Endothelial cell (in vitro differentiated cells): ENCODE results near the gene C4BPA. TPM values are rescaled to one million over a fixed set of nuclear protein-coding genes. Genes with fewer than 3 reads are reported as not detected.

Experiments
- DNase-seq: peaks from one replicate; pipeline ENCODE4 v3.0.0; 2021; ENCODE audit warnings: low spot score
- H3K27ac Mint-ChIP-seq: one replicate; pipeline ENCODE4 v1.8.0; 2021; ENCODE audit warnings: mixed read lengths, inconsistent platforms; ENCODE audit not compliant: unreplicated experiment
- H3K27me3 Mint-ChIP-seq: one replicate; pipeline ENCODE4 v1.8.0; 2021; ENCODE audit warnings: mild to moderate bottlenecking, moderate library complexity, mixed read lengths, inconsistent platforms; ENCODE audit not compliant: unreplicated experiment
- H3K36me3 Mint-ChIP-seq: one replicate; pipeline ENCODE4 v1.8.0; 2021; ENCODE audit warnings: mild to moderate bottlenecking, low read depth, mixed read lengths, inconsistent platforms; ENCODE audit not compliant: unreplicated experiment
- H3K4me1 Mint-ChIP-seq: one replicate; pipeline ENCODE4 v1.8.0; 2021; ENCODE audit warnings: mild to moderate bottlenecking, mixed read lengths, inconsistent platforms; ENCODE audit not compliant: unreplicated experiment
- H3K4me3 Mint-ChIP-seq: one replicate; pipeline ENCODE4 v1.8.0; 2021; ENCODE audit warnings: mild to moderate bottlenecking, mixed read lengths, inconsistent platforms; ENCODE audit not compliant: unreplicated experiment
- H3K9me3 Mint-ChIP-seq: one replicate; pipeline ENCODE4 v1.8.0; 2021; ENCODE audit warnings: mixed read lengths, inconsistent platforms; ENCODE audit not compliant: unreplicated experiment
- long read RNA-seq: library from polyadenylated mRNA; unstranded; transcript quantifications from one replicate; pipeline ENCODE4 v2.0.0, GENCODE V29; 2020; ENCODE audit not compliant: unreplicated experiment
- total RNA-seq: library from RNA; stranded (reverse); fragmentation: NEBNext Ultra II Directional; extraction: Animal tissue kit (Norgen Biotek cat#: 25700); gene quantifications from one replicate; pipeline ENCODE4 v1.2.1, GENCODE V29; 2021; ENCODE audit not compliant: unreplicated experiment
- TF ChIP-seq, protein P1 (sequence below): fragments of 200-600 bp; sonication (generic); IDR thresholded peaks from one replicate; pipeline ENCODE4 v1.5.0; 2021; ENCODE audit warnings: antibody characterized with exemption; ENCODE audit not compliant: unreplicated experiment

C4BPA gene
- not detected for total RNA-seq
- long read RNA-seq = 0 reads

DNA sequence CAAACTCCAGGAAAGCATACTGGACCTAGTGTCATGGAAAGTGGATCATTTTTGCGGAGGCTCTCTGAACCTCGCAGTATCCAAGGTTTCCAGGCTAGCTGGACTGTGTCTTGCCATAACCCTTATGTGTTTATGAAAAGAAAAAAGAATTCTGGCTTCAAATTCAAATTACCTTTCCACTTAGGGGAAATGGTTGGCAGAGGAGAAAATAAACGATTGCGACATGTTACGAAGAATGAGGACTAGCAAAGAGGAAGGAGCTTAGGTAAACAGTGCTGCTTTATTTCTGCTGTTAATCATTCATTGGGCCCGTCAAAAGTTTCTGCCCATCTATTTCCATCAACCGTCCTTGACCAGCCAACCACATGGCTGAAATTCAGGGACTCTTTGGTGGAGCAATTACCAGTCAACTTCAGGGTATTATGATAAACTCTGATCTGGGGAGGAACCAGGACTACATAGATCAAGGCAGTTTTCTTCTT lies at the start of gene C4BPA:
Gene C4BPA, plus strand, starts transcription at position 342 of the 482 bp plus-strand sequence. CDS start 8,793 bp downstream, outside the sequence.
- no peaks in the 10 kb centered on the region for H3K9me3 Mint-ChIP-seq
- H3K27ac Mint-ChIP-seq = no peak within 1 kb of the TSS
- DNase-seq = no peak
- H3K4me3 Mint-ChIP-seq = no peak within 1 kb of the TSS
- TF ChIP-seq, protein P1, sequence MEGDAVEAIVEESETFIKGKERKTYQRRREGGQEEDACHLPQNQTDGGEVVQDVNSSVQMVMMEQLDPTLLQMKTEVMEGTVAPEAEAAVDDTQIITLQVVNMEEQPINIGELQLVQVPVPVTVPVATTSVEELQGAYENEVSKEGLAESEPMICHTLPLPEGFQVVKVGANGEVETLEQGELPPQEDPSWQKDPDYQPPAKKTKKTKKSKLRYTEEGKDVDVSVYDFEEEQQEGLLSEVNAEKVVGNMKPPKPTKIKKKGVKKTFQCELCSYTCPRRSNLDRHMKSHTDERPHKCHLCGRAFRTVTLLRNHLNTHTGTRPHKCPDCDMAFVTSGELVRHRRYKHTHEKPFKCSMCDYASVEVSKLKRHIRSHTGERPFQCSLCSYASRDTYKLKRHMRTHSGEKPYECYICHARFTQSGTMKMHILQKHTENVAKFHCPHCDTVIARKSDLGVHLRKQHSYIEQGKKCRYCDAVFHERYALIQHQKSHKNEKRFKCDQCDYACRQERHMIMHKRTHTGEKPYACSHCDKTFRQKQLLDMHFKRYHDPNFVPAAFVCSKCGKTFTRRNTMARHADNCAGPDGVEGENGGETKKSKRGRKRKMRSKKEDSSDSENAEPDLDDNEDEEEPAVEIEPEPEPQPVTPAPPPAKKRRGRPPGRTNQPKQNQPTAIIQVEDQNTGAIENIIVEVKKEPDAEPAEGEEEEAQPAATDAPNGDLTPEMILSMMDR = no peak
- H3K36me3 Mint-ChIP-seq = no peaks in the 10 kb centered on the region
- H3K27me3 Mint-ChIP-seq = no peaks in the 10 kb centered on the region
- H3K4me1 Mint-ChIP-seq = no peaks in the 10 kb centered on the region

DNA sequence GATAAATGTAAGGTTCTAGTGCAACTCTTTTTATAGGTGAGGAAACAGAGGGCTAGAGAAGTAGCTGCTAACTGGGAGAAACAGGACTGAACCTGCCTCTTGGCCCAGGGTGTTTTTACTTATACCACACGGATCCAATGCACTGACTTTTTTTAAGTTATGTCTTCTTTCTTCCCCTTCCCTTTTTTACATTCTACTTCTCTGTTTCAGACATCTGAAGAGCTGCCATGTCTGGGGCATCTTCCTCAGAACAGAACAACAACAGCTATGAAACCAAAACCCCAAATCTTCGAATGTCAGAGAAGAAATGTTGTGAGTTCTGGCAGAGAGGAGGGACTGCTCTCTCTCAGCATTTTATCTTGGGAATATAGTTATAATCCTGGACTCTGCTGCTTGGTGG lies 49.5 kb upstream of the C4BPA start:
- no peak overlapping the region for H3K4me3 Mint-ChIP-seq
- H3K4me1 Mint-ChIP-seq = peaks cover 22% of the 10 kb centered on the region
- no peak overlapping the region for H3K27ac Mint-ChIP-seq

DNA sequence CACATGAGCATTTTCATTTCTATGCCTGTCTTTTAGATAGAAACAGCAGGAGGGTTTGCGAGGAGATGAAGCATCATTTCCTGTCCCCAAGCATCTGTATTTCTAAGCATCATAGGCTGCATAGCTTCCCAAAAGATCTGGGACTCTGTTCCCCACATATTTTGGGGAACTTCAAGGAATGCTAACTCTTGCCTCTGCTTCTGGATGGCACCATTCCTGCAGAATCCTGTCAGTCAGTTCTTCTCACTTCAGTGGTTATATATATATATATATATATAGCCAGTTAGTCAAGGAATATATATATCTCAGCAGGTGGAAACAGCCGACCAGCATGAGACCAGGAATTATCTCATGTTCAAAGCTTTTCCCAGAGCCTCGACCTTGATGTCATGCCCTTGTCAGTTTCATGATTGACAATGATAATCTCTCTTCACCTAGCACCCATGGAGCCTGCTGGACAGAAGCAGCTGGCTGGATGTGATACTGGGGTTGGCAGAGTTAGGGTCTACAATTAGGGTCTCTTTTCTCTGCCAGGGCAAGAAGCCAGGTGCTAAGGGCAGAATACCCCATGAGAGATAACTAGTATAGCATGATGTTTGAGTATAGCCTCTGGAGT lies 48.5 kb upstream of the C4BPA start:
- H3K27ac Mint-ChIP-seq = no peak overlapping the region
- H3K4me3 Mint-ChIP-seq = no peak overlapping the region

More for the DNA sequence above, 49.5 kb upstream of the C4BPA start:
- Mint-ChIP-seq H3K9me3 (no peaks in the 10 kb centered on the region), H3K36me3 (no peaks in the 10 kb centered on the region), H3K27me3 (peaks cover 8% of the 10 kb centered on the region)
- TF ChIP-seq, protein P1 = no peak
- no peak for DNase-seq

GRCh38 chr1:207056673-207057072 lies 47.4 kb upstream of the C4BPA start:
- H3K36me3 Mint-ChIP-seq = no peaks in the 10 kb centered on the region
- peak overlapping the region; percentile 24 for H3K27ac Mint-ChIP-seq
- peaks cover 10% of the 10 kb centered on the region for H3K4me1 Mint-ChIP-seq
- no peaks in the 10 kb centered on the region for H3K9me3 Mint-ChIP-seq
- peaks cover 3% of the 10 kb centered on the region for H3K27me3 Mint-ChIP-seq
- no peak overlapping the region for H3K4me3 Mint-ChIP-seq
- DNase-seq = no peak
- TF ChIP-seq, protein P1 = no peak

More for the DNA sequence above, 48.5 kb upstream of the C4BPA start:
- Mint-ChIP-seq H3K4me1 (peaks cover 17% of the 10 kb centered on the region), H3K36me3 (no peaks in the 10 kb centered on the region), H3K9me3 (no peaks in the 10 kb centered on the region), H3K27me3 (peaks cover 3% of the 10 kb centered on the region)
- TF ChIP-seq, protein P1 = no peak
- no peak for DNase-seq

DNA sequence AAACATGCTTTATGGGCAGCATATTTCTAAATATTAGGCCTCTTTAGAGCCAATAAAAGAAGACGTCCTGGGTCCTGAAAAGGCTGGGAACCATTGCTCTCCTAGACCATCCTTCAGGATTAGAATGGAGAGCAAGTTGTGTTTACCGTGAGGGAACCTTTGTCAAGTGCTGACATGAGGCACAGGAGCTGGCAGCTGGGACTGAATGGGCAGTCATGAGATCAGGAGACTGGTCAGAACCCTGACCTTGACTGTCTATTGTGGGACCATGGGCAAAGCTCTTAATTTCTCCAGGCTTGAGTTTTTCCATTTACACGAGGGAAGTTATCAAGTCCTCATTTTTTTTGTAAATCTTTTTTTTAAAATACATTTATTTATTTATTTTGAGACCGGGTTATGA lies 45.8 kb upstream of the C4BPA start:
- Mint-ChIP-seq H3K27me3 (peaks cover 2% of the 10 kb centered on the region), H3K4me1 (peaks cover 6% of the 10 kb centered on the region)

More for the DNA sequence above, 45.8 kb upstream of the C4BPA start:
- Mint-ChIP-seq H3K27ac (no peak overlapping the region), H3K4me3 (no peak overlapping the region), H3K9me3 (no peaks in the 10 kb centered on the region), H3K36me3 (peaks cover 9% of the 10 kb centered on the region)
- no peak for DNase-seq
- TF ChIP-seq, protein P1 = no peak
